Measurements from ENCODE around the gene FBXO44.
"Not testable (repeated sequence)": the region's sequence is repeated elsewhere in the genome, so short reads cannot be mapped to it uniquely, and the experiment has no call there.

Gene FBXO44, protein sequence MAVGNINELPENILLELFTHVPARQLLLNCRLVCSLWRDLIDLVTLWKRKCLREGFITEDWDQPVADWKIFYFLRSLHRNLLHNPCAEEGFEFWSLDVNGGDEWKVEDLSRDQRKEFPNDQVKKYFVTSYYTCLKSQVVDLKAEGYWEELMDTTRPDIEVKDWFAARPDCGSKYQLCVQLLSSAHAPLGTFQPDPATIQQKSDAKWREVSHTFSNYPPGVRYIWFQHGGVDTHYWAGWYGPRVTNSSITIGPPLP

DNA sequence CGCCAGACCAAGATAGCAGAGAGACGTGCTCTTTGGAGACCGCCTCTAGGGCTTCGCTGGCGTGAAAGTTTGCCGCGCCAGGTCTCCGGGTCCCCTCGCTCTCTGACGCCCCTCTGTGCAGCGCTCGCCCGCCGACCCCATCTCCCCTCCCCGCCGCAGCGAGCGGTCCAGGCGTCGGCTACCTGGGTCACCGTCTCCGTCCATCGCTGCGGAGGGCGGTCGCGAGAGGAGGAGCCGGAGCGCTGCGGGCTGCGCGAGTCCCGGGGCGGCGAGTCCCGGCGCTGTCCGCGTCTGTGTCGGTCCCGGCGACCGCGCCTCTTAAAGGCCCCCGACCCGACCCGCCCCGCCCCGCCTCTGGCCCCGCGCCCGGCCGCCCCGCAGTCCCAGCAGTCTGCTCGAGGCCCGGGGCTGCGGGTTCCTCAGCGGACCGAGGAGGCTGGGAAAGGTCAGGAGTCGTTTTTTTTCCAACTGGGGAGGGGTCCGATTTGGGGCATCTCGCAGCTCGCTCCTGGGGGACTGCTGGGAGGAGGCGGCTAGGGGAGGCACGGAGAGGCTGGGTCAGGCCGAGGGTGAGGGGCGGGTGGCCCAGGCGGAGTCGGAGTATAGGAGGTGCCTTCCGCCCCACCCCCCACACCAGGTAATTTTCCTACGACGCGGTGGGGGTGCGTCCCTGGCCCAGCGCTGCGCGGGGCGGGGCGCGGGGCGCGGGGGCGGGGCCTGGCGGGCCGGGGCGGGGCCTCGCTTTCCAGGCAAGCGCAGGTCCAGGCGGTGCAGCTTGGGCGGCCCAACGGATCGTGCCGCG, at the start of gene FBXO44, which contains the start of gene FBXO2:
Gene FBXO44, plus strand, starts transcription at position 741 of the 802 bp plus-strand sequence. CDS start 959 bp downstream, outside the sequence.
Gene FBXO2, minus strand, starts transcription at position 293 of the 802 bp plus-strand sequence. Its CDS starts 89 bp downstream, at position 204.
- DNase-seq = peak; percentile 82

DNA sequence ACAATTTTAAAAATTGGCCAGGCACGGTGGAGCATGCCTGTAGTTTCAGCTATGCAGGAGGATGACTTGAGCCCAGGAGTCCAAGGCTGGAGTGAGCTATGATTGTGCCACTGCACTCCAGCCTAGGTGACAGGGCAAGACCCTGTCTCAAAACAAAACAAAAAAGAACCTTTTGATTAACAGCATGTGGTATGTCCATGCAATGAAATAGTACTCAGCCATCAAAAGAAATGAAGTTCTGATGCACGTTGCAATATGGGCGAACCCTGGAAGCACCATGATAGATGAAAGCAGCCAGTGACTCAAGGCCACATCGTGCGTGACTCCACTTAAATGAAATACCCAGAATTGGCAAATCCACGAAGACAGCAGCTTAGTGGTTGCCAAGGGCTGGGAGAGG, 47.9 kb upstream of the FBXO44 start:
- DNase-seq = no peak

DNA sequence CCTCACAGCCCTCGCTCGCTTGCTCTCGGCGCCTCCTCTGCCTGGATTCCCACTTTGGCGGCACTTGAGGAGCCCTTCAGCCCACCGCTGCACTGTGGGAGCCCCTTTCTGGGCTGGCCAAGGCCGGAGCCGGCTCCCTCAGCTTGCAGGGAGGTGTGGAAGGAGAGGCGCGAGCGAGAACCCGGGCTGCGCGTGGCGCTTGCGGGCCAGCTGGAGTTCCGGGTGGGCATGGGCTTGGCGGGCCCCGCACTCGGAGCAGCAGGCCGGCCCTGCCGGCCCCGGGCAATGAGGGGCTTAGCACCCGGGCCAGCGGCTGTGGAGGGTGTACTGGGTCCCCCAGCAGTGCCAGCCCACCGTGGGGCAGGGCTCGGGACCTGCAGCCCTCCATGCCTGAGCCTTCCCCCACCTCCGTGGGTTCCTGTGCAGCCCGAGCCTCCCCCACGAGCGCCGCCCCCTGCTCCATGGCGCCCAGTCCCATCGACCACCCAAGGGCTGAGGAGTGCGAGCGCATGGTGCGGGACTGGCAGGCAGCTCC, 46.0 kb upstream of the FBXO44 start:
- not testable (repeated sequence) for DNase-seq

DNA sequence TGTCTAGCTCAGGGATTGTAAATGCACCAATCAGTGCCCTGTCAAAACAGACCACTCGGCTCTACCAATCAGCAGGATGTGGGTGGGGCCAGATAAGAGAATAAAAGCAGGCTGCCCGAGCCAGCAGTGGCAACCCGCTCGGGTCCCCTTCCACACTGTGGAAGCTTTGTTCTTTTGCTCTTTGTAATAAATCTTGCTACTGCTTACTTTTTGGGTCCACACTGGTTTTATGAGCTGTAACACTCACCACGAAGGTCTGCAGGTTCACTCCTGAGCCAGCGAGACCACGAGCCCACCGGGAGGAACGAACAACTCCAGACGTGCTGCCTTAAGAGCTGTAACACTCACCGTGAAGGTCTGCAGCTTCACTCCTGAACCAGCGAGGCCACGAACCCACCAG, 45.3 kb upstream of the FBXO44 start:
- DNase-seq = not testable (repeated sequence)

DNA sequence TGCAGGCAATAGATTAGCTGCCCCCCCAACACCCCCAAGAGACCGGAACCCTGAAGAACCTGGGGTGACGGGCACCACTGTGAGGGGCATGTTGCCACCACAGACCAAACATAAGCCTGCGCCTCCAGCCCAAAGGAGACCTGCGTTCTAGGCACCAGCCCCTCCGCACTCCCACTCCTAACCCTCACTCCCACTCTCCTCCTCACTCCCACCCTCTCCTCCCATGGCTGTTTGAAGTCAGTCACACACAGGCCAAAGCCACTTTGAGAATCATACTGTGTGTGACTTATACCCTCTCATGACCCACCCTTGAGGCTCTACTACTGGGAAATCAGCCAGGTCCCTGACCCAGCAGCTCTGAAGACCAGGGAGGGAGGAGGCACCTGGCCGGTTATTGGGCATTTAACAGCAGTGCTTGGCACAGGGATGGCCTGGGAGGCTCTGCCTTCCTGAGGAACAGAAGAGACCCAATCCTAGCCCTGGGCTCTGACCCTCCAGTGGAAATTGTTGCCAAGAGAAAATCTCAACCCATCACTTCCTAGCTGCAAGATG, 44.0 kb upstream of the FBXO44 start:
- DNase-seq = no peak

DNA sequence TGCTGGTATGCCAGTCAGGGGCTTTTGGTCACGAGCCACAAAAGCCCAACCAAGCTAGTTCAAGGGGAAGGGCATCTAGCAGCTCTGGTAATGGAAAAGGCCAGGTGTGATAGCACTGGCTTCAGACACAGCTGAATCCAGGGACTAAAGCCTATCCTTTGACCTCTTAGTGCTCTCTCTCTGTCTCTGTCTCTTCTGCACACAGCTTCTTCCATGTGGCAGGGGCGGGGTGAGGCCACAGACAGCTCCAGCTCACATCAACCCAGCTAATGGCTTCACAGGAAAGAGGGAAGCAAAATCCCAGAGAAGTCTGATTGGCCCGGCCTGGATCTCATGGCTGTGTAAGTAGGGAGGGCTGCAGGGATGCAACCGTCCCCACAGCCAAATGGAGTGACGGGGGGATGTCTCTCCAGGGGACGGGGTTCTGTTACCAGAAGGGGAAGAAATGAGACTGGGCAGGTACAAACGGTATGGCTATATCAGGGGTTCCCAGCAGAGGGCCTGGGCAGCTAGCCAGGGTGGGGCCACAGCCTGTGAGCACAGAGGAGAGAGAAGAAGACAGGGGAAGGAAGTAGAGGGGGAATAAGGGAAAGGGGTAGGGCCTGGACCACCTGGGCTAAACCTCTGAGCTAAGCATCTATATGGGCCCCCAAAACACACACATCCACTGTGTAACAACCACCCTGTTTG, 42.9 kb upstream of the FBXO44 start:
- no peak for DNase-seq

DNA sequence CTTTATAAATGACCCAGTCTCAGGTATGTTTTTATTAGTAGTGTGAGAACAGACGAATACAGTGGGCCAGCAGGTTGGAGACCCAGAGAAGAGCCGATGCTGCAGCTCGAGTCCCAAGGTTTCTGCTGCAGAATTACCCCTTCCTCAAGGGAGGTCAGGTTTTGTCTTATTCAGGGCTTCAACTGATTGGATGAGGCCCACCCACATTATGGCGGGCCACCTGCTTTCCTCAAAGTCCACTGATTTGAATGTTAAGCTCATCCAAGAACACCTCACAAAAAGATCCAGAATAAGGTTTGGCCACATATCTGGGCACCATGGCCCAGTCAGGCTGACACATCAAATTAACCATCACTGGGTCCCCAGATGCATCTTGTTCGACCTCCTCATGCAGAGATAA, 41.3 kb upstream of the FBXO44 start:
- no peak for DNase-seq

DNA sequence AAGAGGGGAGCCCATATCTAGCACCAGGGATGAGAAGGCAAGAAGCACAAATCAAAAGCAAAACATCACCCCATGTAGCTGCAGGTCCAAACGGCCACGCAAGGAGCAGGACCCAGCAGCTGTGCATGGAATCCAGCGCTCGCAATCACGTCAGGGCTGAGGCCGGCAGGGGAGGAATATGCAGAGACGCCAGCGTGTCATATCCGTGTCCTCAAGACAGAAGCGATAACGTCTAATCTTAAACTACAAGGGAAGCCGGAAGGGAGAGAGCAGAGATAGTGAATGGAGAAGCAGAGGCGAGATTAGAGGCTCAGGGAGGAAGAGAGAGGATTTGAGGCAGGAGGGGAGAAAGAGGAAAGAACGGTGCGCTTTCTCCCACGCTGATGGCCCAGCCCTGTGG, 39.6 kb upstream of the FBXO44 start:
- no peak for DNase-seq

DNA sequence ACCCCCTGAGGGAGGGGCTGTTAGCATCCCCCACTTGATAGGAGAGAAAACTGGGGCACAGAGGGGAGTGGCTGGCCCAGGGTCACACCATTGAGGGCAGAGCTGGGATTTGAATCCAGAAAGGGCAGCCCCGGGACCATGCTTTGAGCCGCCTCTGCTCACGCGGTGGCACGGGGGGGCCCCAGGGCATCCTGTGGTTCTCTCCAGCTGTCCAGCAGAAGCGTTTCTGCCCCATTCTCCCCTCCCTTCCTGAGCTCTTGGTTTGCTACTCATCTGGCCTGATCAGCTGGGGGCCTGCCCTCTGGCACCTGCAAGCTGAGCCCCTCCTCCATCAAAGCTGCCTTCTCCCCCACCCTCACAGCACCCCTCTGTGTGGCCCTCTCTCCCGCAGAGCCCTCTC, 37.9 kb upstream of the FBXO44 start:
- no peak for DNase-seq

DNA sequence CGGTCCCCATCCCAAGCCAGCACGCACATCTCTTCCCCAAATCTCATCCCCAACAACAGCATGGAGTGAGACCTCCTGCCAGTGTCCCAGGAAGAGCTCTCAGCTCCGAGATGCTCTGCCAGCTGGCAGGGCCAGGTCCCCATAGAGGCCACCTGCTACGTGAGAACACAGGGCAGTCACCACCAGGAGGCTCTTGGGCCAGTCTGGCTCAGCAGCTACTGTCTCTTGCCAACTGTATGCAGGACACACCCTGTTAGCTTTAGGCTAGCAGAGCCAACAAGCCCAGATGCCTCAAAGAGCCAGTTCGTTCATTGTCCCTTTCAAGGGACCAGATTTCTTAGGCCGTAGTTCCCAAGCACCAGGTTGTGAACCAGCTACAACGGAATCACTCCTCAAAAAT, 37.4 kb upstream of the FBXO44 start:
- no peak for DNase-seq

DNA sequence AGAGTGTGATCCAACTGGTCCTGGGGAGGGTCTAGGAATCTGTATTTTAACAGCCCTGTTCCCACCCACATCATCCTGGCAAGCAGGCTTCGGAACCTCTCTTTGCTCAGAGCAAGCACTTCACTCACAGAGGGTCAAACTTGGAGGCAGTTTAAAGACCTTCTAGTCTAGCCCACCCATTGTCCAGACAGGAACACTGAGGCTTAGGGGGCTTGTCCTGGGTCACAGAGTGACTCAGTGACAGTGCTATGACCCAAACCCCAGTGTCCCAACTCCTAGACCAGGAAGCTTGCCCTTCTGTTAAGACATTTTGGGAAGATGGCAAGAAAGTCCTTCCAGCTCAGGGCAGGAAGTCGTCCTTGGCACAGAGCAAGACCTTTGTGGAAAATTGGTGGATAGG, 36.9 kb upstream of the FBXO44 start:
- no peak for DNase-seq

DNA sequence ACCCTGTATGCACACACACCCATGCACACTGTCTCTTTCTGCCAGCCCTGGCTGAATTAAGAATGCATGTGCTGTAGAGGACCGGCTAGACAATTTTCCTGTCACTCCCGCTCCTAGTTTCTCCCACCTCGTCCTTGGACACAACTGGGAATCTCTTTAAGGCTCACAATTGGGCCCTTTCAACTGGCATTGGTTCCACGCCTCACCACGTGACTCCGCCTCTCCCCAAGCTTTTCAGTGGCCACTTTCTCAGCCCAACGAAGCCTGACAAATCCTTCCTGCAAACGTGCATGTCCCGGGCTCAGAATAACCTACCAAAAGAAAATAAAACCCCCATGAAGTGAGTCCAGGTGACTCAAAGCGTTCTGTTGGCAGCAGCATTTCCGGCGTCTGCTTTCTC, 34.3 kb upstream of the FBXO44 start:
- DNase-seq = no peak

DNA sequence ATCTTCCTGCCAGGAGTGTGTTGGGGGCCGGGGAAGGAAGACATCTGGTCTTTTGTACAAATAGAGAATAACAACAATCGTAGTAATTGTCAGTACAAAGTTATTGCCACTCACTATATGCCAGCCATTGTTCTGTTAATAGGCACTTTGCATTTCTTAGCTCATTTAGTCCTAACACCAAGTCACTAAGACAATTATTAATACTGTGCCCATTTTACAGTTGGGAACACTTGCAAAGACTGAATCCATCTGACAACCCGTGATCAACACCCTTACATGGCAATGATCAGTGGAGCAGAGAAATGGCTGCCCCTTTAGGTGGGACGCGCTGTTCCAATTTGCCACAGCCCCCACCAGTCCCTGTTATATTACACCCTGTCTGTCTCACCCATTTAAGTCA, 33.8 kb upstream of the FBXO44 start:
- no peak for DNase-seq

DNA sequence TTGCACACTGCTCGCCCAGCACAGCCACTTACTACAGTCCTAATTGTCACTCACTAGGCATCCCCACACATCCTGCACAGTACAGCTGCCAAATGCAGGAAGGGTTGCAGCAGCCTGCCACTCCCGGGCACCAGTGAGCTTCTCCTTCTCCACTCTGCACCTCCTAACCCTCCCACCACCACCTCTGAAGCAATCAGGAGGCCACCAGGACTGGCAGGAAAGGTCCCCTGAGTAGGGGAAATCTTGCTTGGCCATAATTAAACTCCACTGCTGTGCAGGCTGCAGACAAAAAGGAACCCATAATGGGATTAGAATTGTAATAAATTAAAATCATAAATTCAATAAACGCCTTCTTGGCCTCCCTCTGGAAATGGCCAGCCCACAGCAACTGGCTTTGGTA, 32.3 kb upstream of the FBXO44 start:
- DNase-seq = no peak

DNA sequence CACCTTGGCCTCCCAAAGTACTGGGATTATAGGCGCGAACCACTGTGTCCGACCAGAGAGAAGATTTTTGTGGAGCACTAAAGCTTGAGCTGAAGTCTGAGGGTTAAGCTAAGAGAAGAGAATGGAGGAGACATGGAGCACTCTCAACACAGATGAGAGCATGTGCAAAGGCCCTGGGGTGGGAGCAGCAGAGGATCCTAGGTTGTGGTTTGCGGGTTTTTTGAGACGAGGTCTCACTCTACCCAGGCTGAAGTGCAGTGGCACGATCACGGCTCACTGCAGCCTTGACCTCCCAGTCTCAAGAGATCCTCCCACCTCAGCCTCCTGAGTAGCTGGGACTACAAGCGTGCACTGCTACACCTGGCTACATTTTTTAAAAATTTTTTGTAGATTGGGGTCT, 31.0 kb upstream of the FBXO44 start:
- DNase-seq = no peak

DNA sequence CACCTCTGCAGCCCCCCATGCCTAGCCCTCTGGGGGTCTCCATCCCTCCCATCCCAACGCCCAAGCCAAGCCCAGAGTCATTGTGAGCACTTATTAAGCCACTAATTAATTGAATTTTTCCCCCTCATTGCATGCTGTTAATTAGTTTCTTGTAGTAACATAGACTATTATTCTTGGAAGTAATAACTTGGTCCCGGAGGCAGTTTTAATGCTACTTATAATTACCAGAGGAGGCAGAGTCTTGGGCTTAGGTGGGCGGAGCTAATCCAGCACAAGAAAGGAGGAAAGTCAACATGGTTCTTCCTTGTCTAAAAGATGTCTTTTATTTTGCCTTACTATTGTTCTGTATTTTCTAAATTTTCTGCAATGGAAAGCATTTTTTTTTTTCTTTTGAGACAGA, 28.1 kb upstream of the FBXO44 start:
- no peak for DNase-seq

DNA sequence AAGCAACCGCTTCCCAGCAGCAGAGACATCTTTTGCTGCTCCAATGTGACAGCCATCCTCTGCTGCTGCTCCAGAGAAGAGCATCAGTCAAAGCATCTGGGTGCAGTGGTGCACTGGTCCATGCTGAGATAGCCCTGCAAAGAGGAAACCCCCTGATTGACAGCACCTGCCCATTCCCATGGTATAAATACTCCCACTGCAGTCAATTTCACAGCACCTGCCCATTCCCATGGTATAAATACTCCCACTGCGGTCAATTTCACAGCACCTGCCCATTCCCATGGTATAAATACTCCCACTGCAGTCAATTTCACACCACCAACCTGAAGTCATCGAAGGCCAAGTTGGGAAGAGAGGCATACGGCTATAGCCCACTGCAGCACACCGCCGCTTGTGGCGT, 25.9 kb upstream of the FBXO44 start:
- DNase-seq = no peak

DNA sequence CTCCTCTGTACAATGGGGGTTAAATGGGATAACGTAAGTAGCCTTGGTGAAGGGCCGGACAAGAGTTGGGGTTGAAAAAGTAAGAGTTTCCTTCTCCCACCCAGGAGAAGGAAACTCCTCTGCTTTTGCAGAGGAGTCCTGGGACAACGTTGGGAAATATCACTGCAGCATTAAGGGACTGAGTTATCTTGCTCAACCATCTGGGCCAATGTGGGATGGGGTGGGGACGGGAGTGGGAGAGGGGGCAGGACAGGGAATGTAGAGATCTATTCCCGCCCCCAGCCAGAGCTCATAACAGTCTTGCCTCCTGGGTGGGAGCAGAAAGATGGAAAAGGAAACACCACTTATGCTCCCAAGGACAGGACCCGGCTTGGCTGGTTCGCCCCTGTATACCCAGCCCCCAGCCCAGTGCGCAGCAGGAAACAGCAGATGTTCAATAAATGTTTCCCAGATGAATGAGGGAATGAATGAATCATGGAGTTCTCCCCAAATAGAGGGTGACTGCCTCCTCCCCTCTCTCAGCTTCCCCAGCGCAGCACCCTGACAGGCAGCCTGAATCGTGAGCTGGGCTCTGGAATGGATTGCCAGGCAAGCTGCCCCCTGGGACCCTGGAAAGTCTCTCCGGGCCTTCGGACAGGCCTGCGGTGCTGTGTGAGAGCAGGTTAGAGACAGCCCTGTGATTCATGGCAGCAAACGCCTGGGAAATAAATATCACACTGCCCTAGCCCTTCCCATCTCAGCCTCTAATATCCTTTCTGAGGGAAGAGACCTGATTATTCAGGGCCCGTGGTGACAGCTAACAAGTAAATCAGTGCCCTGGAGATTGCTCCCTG, 25.3 kb upstream of the FBXO44 start:
- no peak for DNase-seq

DNA sequence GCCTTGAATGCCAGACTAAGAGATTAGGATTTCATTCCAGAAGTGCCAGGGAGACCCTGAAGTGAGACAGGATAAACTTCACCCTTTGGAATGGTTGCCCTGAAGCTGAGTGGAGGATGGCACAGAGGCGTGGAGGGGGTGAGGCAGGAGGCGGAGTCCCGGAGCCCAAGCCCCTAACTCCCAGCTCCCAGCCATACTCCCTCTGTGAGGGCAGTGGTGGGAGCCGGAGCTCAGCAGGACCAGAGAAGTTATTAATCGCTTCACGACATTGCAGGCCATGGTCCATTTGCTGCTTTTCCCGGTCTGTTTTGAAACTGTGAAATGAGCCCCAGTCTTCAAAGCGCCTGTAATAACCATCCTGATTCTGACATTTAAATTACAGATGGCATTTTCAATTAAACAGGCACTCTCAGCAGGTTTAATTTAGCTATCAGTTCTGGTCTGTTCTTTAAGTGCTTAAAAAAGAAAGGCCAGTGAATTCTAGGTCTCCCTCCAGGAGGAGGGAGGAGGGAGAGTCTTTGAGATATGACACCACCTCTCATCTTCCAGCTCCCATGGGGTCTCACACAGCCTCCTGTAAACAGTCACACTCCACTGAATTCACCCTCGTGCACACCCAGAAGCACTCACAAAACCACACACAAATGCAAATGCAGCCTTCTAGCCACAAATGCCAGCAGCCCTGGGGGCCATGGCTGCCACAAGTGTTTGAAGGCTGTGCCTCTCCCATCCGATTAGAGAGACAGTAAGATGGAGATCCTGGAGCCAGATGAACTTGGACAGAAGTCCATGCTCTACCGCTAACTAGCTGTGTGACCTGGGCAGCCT, 20.1 kb upstream of the FBXO44 start:
- no peak for DNase-seq

DNA sequence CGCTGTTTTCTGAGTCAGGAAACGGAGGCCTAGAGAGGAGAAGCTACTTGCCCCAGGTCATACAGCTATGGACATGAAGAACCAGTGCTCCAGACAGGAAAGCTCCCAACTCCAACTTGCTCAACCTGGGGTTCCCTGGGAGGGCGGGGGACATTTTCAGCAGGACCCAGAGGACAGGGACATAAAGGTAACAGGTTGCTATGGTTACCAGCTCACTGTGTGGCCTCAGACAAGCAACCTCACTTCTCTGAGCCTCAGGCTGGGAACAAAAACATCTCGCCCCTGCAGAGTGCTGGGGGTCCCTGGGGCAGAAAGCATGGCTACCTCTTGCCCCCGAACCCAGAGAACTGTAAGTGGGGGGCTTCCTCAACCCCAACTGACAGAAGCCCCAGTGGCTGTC, 16.6 kb upstream of the FBXO44 start:
- no peak for DNase-seq

DNA sequence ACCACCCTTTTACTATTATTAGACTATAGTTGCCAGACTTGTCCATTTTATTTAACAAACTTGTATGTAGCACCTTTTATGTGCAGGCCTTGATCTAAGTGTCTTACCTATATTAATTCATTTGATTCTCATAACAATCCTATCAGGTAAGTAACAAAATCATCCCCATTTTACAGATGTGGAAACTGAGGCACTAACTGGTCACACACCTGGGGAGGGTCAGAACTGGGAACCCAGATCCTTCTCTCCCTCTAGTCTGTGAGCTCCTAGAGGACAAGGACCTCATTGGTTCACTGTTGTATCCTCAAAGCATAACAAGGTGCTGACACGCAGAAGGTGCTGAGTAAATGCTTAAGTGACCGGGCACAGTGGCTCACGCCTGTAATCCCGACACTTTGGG, 15.3 kb upstream of the FBXO44 start:
- DNase-seq = no peak

Measured in CD4-positive, alpha-beta T cell treated with Interleukin-17A for 4 hours (primary cell).